Endothelial cell of umbilical vein (primary cell): ENCODE measurements around the gene TMEM97. TPM values are rescaled to one million over a fixed set of nuclear protein-coding genes. Genes with fewer than 3 reads are reported as not detected.

Experiments
- BruUV-seq: library from RNA; stranded (reverse); fragments of 400-500 nt; replicated peaks from 2 replicates; lab custom pipeline; 2021; lab: Mats Ljungman, UMichigan
- CTCF ChIA-PET: fragments of 300-600, 350-600 bp; sonication (Branson Sonifier 250); formaldehyde crosslinking; loops from one replicate; lab custom pipeline; 2021; ENCODE audit warnings: antibody characterized with exemption, inconsistent platforms; lab: Charles Lee
- POLR2A ChIA-PET: fragments of 300-600, 350-600 bp; sonication (Branson Sonifier 250); formaldehyde crosslinking; loops from one replicate; lab custom pipeline; 2021; ENCODE audit warnings: antibody characterized with exemption, inconsistent platforms; lab: Charles Lee
- DNase-seq: peaks from one replicate; pipeline ENCODE4 v3.0.0-alpha.2; 2011; ENCODE audit warnings: low read depth, low spot score
- FAIRE-seq: peaks from 2 replicates; lab custom pipeline; 2011; peaks lifted over from hg19 to GRCh38; lab: Jason Lieb, UNC
- H2AFZ ChIP-seq: 2 replicates; pipeline ENCODE4 v1.6.0; 2012; ENCODE audit warnings: low read depth, low read length, control low read depth, inconsistent platforms
- H3K27ac ChIP-seq: 2 replicates; pipeline ENCODE4 v1.5.1; 2011; ENCODE audit warnings: low read depth, mild to moderate bottlenecking, control low read depth, low read length, moderate library complexity; ENCODE audit not compliant: insufficient read depth
- H3K27me3 ChIP-seq, 2 experiments: 2 replicates each; pipeline versions ENCODE4 v1.6.0 to v1.6.1; 2011; ENCODE audit warnings: low read length in 2 of 2, mixed read lengths in 1 of 2; ENCODE audit not compliant: control insufficient read depth in 2 of 2, insufficient read depth in 2 of 2
- H3K36me3 ChIP-seq, 2 experiments: 2 replicates in 1 of 2; 3 replicates in 1 of 2; pipeline ENCODE4 v1.5.1; 2011; ENCODE audit warnings: low read length in 2 of 2, mild to moderate bottlenecking in 1 of 2, moderate library complexity in 1 of 2; ENCODE audit not compliant: control insufficient read depth in 2 of 2, insufficient read depth in 2 of 2; ENCODE audit errors: extremely low read depth in 1 of 2
- H3K4me1 ChIP-seq: 3 replicates; pipeline ENCODE4 v1.5.1; 2011; ENCODE audit warnings: mild to moderate bottlenecking, low read length; ENCODE audit not compliant: control insufficient read depth, insufficient read depth; ENCODE audit errors: extremely low read depth
- H3K4me2 ChIP-seq: 2 replicates; pipeline ENCODE4 v1.6.1; 2011; ENCODE audit warnings: low read length, control low read depth, mixed read lengths; ENCODE audit not compliant: insufficient read depth
- H3K4me3 ChIP-seq, 3 experiments: fragments of 200-600 bp in 1 of 3; sonication (generic), shearing (Covaris generic) in 1 of 3; replicated peaks in 1 of 3; 2 replicates each; pipeline ENCODE4 v1.5.1; 2011 to 2016; ENCODE audit warnings: control low read depth in 3 of 3, low read length in 3 of 3, mild to moderate bottlenecking in 2 of 3, inconsistent platforms in 1 of 3, low read depth in 1 of 3, moderate library complexity in 1 of 3; ENCODE audit not compliant: insufficient read depth in 1 of 3
- H3K79me2 ChIP-seq: 2 replicates; pipeline ENCODE4 v1.6.0; 2012; ENCODE audit warnings: low read length, inconsistent platforms; ENCODE audit not compliant: control insufficient read depth, insufficient read depth
- H3K9ac ChIP-seq: replicated peaks from 2 replicates; pipeline ENCODE3; 2011; ENCODE audit warnings: low read length, control low read depth; ENCODE audit not compliant: insufficient read depth; ENCODE audit errors: extremely low read depth
- H3K9me1 ChIP-seq: replicated peaks from 3 replicates; pipeline ENCODE4 v1.6.0; 2011; ENCODE audit warnings: mild to moderate bottlenecking, low read length; ENCODE audit not compliant: control insufficient read depth, insufficient read depth; ENCODE audit errors: extremely low read depth
- H3K9me3 ChIP-seq: replicated peaks from 2 replicates; pipeline ENCODE4 v1.5.1; 2012; ENCODE audit warnings: low read length, inconsistent platforms; ENCODE audit not compliant: control insufficient read depth, insufficient read depth
- H4K20me1 ChIP-seq: replicated peaks from 2 replicates; pipeline ENCODE3; 2011; ENCODE audit warnings: mild to moderate bottlenecking, low read length; ENCODE audit not compliant: control insufficient read depth, insufficient read depth; ENCODE audit errors: extremely low read depth
- EZH2 ChIP-seq: IDR thresholded peaks from 2 replicates; pipeline ENCODE4 v1.6.1; 2012; ENCODE audit warnings: borderline replicate concordance, low read depth, mild to moderate bottlenecking, moderate library complexity, low read length, inconsistent platforms; ENCODE audit not compliant: severe bottlenecking
- FOS ChIP-seq: IDR thresholded peaks from 2 replicates; pipeline ENCODE4 v1.6.1; 2011; ENCODE audit warnings: mild to moderate bottlenecking, low read length, moderate library complexity, borderline replicate concordance; ENCODE audit not compliant: insufficient read depth
- GATA2 ChIP-seq: IDR thresholded peaks from 2 replicates; pipeline ENCODE4 v1.7.0; 2011; ENCODE audit warnings: low read depth, mild to moderate bottlenecking, moderate library complexity, mixed read lengths, low read length; ENCODE audit not compliant: insufficient read length, insufficient read depth
- JUN ChIP-seq: IDR thresholded peaks from 2 replicates; pipeline ENCODE4 v1.6.1; 2011; ENCODE audit warnings: borderline replicate concordance, low read depth; ENCODE audit not compliant: insufficient read length, insufficient read depth
- MAX ChIP-seq: IDR thresholded peaks from 2 replicates; pipeline ENCODE4 v1.6.1; 2011; ENCODE audit not compliant: insufficient read depth, insufficient read length
- POLR2A ChIP-seq: IDR thresholded peaks from 2 replicates; pipeline ENCODE4 v1.6.1; 2012; ENCODE audit warnings: low read depth, mild to moderate bottlenecking, control low read depth, low read length
- POLR2AphosphoS5 ChIP-seq: IDR thresholded peaks from 2 replicates; pipeline ENCODE4 v1.6.1; 2012; ENCODE audit warnings: low read depth, mild to moderate bottlenecking, control low read depth, low read length, moderate library complexity; ENCODE audit not compliant: insufficient read depth
- dilution Hi-C: fragments of 300-500 bp; cut with MboI; formaldehyde crosslinking; loops from one replicate; pipeline ENCODE4 v1.15.0; 2019; ENCODE audit warnings: low sequenced_read_pairs; ENCODE audit not compliant: extremely low pct_ligation_motif_present
- intact Hi-C: fragments of 100-400 bp; cut with micrococcal nuclease; formaldehyde crosslinking; loops from one replicate; pipeline ENCODE4 v1.10.0; 2022
- polyA plus RNA-seq, 4 experiments: library from polyadenylated mRNA; depleted of rRNA in 3 of 4; stranded (reverse) in 3 of 4; unstranded in 1 of 4; fragments of >200 nt; gene quantifications; 2 replicates each; pipeline versions ENCODE4 v1.2.1 to v1.2.3, GENCODE V29; 2011 to 2012; ENCODE audit warnings: missing spikeins in 1 of 4
- total RNA-seq: library from RNA; stranded (reverse); gene quantifications from 2 replicates; pipeline ENCODE4 v1.2.3, GENCODE V29; 2021

The TMEM97 gene
- total and polyA plus RNA-seq, 2 donors (not counting 3 experiments of a cell fraction or from before 2014, with no cell fraction given), result 27.0 to 43.5 TPM

- ChIA-PET CTCF (interaction anchor here (0.8 to 6.7 kb wide), 3 partner anchors 32 to 49 kb away, joined by 3 to 36 read pairs (median 8); partner anchors contain the start of gene TNFAIP1), POLR2A (no interaction called here)
- intact Hi-C loops (no loop called here), dilution Hi-C loops (no loop called here)
- no peak overlapping the region for H3K27ac ChIP-seq
- H3K4me2 ChIP-seq, result no peak overlapping the region
- TF ChIP-seq FOS, result no peak
- no peak for TF ChIP-seq MAX
- TF ChIP-seq EZH2, result no peak
- no peak for TF ChIP-seq GATA2
- TF ChIP-seq POLR2AphosphoS5, result no peak
- TF ChIP-seq POLR2A, result no peak
- TF ChIP-seq JUN, result no peak
- peaks cover 9% of the 10 kb centered on the region for H3K4me1 ChIP-seq
- no TSS peak for BruUV-seq
- no peaks in the 10 kb centered on the region for H3K79me2 ChIP-seq
- no peaks in the 10 kb centered on the region for H3K9me3 ChIP-seq
- H2AFZ ChIP-seq, result no peak overlapping the region
- FAIRE-seq, result no peak
- H4K20me1 ChIP-seq, result no peaks in the 10 kb centered on the region
- H3K9me1 ChIP-seq, result no peaks in the 10 kb centered on the region
- no peak overlapping the region for H3K4me3 ChIP-seq
- no peak overlapping the region for H3K9ac ChIP-seq
- H3K27me3 ChIP-seq, result no peaks in the 10 kb centered on the region
- no peak for DNase-seq
- H3K36me3 ChIP-seq, result peaks cover 0 to 9% of the 10 kb centered on the region in 2 experiments
Observed at GRCh38 chr17:28367641-28368305, 48.8 kb downstream of the TMEM97 start.
